NCI-H69 (cell line): Measurements from ENCODE around the gene ATP6V0B.

ENCODE experiments used
- DNase-seq: peaks from one replicate; lab custom pipeline; 2025; lab: John Stamatoyannopoulos, UW

The ATP6V0B gene

DNA sequence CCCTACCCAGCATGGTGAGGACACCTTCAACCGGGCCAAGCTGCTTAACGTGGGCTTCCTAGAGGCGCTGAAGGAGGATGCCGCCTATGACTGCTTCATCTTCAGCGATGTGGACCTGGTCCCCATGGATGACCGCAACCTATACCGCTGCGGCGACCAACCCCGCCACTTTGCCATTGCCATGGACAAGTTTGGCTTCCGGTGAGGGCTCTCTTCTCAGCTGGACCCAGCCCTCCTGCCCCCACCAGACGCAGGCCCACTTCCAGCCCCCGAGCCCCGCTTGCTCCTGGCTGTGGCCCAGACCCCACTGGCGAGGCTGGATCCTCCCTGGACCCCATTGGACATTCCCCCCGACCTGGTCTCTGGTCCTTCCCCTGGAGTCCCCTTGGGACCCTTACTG is 10.1 kb downstream of the ATP6V0B start:
- DNase-seq = no peak

DNA sequence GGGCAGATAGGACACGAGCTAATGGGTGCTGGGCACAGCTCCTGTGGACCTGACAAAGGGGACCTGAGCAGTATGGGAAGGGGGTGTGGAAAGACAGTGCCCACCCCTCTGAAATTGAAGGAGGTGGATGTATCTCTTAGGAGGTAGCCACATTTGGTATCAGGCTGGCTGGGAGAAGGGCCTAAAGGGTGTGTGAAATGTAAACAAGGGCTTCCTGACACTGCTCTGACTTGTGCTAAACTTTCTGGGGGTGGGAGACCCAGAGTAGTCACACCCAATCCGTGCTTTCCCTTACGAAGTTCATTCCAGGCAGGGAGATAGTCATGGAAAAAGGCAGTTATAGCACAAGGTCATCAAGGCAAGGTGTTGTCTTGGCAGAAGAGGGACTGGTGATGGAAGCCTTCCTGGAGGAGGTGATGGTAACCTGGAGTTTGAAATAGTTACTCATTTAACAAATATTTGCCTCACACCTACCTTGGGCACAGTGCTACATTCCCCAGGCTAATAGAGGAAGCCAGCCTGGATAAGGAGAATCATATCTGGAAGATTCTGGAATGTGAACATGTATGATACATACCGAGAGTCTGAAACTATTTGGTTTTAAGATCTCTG is 11.3 kb downstream of the ATP6V0B start:
- no peak for DNase-seq

- DNase-seq = no peak
Observed at GRCh38 chr1:43986712-43987111, 12.0 kb downstream of the ATP6V0B start.

GRCh38 chr1:43987159-43987902 is 12.6 kb downstream of the ATP6V0B start:
- DNase-seq = no peak

DNA sequence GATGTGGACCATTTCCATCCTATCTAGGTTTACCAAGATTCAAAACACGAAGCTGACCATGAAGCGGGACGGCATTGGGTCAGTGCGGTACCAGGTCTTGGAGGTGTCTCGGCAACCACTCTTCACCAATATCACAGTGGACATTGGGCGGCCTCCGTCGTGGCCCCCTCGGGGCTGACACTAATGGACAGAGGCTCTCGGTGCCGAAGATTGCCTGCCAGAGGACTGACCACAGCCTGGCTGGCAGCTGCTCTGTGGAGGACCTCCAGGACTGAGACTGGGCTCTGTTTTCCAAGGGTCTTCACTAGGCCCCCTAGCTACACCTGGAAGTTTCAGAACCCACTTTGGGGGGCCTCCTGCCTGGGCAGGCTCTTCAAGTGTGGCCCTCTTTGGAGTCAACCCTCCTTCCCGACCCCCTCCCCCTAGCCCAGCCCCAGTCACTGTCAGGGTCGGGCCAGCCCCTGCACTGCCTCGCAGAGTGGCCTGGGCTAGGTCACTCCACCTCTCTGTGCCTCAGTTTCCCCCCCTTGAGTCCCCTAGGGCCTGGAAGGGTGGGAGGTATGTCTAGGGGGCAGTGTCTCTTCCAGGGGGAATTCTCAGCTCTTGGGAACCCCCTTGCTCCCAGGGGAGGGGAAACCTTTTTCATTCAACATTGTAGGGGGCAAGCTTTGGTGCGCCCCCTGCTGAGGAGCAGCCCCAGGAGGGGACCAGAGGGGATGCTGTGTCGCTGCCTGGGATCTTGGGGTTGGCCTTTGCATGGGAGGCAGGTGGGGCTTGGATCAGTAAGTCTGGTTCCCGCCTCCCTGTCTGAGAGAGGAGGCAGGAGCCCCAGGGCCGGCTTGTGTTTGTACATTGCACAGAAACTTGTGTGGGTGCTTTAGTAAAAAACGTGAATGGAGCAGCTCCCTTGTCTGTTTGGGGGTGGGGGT is 15.8 kb downstream of the ATP6V0B start:
- peak; percentile 32 for DNase-seq

DNA sequence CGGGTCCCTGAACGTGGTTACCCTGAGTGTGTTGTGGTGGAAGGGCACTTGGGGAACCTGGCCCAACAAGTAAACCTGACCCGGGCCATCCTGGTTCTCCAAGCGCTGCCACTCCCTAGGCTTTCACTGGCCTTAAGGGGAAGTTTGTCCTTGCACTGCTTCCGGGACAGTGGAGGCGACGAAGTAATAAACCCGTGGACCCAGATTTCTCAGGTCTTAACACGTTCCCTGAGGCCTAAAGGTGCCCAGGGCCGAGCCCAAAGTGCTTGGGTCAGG is 16.4 kb downstream of the ATP6V0B start:
- DNase-seq = no peak

GRCh38 chr1:43991476-43992231 is 16.9 kb downstream of the ATP6V0B start, which contains the start of gene CCDC24:
Gene CCDC24, plus strand, starts transcription at chr1:43991599. Its CDS starts 280 bp downstream, at chr1:43991879.
- peak; percentile 84 for DNase-seq

- no peak for DNase-seq
Observed at GRCh38 chr1:43992232-43992995, 17.7 kb downstream of the ATP6V0B start.

- DNase-seq = no peak
Observed at GRCh38 chr1:43993206-43993914, 18.6 kb downstream of the ATP6V0B start.

DNA sequence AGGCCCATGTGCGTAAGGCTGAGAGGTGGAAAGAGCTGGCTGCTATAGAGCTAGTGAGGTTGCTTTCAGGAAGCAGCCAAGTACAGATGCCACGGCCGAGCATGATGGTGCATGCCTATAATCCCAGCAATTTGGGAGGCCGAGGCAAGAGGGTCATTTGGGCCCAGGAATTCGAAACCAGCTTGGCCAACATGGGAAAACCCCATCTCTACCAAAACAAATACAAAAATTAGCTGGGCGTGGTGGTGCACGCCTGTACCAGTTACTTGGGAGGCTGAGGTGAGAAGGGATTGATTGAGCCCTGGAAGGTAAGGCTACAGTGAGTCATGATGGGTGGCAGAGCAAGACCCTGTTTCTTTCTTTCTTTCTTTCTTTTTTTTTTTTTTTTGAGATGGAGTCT is 19.3 kb downstream of the ATP6V0B start:
- DNase-seq = no peak

DNA sequence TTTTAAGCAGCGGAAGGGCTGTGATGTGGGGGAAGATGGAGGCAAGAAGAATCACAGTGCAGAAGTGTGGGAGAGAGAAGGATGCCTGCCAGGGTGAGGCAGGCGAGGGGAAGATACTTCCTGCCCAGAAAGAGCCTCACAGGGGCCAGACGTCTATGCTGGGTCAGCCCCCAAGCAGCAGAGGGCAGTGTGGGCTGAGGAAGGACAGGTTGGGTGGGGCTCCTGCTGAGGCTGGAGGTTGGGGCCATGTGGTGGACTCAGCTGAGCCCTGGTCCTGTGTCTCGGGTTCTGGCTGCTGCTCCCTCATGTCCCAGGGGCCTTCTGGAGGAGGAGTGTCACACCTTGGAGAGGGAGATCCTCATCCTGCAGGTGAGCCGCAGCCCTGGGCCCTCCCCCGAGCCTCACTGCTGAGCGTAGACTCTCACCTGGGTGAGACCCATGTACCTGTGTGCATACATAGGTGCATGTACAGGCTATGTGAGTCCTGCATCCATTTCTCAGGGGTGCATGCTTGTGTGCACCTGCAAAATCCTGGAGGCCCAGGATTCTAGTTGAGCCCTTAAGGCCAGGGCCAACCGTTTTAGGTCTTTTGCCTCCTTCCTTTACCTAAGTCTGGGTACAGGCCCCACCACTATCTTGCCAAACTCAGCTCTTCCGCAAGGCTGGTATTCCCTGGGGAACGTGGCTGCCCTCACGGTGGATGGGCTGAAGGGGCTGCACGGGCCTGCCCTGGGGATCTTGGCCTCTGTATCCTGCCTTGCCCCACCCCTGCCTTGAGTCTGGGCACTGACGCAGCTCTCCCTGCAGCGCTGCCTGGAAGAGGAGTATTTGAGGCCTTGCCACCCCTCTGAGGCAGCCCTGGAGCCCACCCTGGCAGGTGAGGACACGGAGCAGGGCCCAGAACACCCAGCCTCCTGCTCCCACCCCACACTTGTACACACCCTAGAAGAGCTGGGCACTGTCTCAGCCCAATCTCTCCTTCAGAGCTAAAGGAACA is 20.3 kb downstream of the ATP6V0B start:
- DNase-seq = peak; percentile 57

DNA sequence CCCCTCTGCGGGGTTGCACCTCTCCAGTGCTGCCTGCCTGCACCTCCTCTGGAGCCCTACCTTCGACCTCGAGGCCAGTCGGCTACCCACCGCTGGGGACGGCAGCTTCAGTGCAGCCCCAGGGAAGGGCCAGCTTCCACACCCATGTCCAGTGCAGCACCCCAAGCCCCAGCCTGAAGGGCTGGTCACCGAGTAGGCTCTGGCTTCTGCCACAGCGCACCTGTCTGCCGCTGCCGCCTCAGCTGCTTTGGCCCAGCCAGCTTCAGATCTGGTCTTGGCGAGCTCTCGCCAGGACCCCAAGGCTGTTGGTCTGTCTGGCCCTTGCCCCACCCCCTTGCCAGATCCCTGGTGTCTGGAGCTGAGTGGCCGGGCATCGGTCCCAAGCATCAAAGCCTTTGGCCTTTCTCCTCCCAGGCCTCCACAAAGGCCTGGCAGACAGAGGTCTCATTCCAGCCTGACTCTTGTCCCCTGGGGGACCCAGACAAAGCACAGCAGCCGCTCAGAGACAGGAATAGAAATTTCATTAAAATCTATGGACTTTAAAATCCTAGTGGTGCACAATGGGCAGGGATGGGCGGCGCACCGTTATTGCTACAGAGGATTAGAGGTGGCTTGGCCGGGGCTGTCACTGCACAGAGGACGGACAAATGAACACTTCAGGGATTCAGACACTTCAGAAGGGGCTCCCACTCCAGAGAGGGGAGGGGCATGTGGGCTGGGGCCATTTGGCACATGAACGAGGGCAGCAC is 21.4 kb downstream of the ATP6V0B start:
- DNase-seq = no peak

GRCh38 chr1:43996733-43997115 is 22.0 kb downstream of the ATP6V0B start:
- peak; percentile 16 for DNase-seq

DNA sequence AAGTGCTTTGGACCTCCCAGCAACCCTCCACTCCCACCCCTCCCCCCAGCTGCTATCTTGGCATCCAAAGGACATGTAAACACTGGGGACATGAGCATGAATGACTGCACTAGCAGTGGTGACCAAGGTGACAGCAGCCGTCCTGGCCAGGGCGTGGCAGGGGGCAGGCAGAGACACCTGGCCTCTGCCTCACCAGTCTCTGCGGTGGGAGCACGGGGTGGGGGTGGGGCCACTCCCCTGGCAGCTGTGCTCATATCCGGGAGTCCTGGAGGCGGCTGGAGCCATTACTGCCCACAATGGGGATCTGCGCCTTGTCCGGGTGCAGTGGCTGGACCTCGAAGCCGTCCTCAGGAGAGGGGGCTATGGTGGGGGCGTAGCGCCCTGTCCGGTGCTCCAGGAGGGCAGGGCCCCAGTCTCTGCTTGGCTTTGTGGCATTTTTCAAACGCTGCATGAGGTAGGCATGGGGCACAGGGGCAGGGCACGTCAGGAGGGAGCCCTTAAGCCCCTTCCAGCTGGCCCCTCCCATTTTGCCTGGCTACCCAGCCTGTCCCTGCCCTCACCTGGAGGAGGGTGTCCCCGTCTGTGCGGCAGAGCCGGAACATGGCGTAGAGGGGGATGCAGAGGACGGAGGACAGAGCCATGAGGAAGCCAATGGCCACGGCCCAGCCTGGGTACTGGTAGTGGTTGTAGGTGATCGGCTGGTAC is 22.7 kb downstream of the ATP6V0B start:
- peak; percentile 67 for DNase-seq

DNA sequence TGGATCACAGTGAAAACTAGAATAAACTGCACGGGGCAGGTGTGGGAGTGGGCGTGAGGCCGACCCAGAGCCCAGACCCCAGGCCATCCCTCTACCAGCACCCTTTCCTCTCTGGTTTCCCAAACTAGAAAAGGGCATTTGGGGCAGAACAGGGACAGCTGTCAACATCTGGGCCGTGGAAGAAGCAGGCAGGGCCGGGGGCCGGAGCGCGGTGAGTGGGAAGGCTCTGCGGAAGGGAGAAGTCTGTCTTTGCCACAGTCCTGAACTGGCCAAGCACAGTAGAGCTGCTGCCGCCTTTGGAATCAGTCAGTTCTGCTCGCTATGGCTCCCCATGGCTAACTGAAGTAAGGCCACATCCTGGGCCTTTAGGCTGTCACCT is 23.2 kb downstream of the ATP6V0B start:
- DNase-seq = no peak

DNA sequence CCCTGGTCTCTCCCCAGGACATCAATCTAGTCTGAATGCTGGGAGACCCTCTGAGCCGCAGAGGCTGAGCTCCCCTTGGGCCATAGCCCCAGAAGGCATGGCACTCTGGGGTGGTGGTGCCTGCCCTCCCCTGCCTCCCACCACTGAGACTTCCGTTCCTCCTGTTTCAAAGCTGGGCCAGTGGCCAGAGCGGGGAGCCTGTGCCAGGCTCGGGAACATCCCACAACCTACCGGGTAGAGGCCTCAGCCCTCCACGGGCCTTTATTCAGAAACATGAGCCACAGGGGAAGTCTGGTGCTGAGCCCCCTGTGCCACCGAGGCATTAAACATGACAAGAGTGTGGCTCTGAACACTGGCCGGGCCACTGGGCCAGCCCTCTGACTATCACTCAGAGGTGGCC is 24.7 kb downstream of the ATP6V0B start:
- DNase-seq = no peak

- DNase-seq = no peak
Observed at GRCh38 chr1:44000122-44000665, 25.4 kb downstream of the ATP6V0B start.

- no peak for DNase-seq
Observed at GRCh38 chr1:44002165-44002564, 27.4 kb downstream of the ATP6V0B start.
